ENCODE results near the gene ISCA2.
"Not testable (repeated sequence)": the region's sequence is repeated elsewhere in the genome, so short reads cannot be mapped to it uniquely, and the experiment has no call there.

ISCA2 gene

GRCh38 chr14:74524076-74524811 is 30.7 kb downstream of the ISCA2 start:
- intact Hi-C loops (cut with DNase I) = no loop called here
- peak in 3 of 10 donors; percentile 21 to 62 (median 54) for DNase-seq

GRCh38 chr14:74524812-74525135 is 31.2 kb downstream of the ISCA2 start:
- intact Hi-C loops (cut with DNase I) = no loop called here

GRCh38 chr14:74525361-74525851 is 31.8 kb downstream of the ISCA2 start:
- DNase-seq = peak in 3 of 10 donors; percentile 31 to 40 (median 34)
- intact Hi-C loops (cut with DNase I) = no loop called here

More at GRCh38 chr14:74524812-74525135, 31.2 kb downstream of the ISCA2 start:
- peak in 1 of 10 donors; percentile 43 for DNase-seq

- intact Hi-C loops (cut with DNase I) = no loop called here
- peak in 3 of 10 donors; percentile 57 to 64 (median 62) for DNase-seq
Measured at GRCh38 chr14:74526854-74527585, 33.5 kb downstream of the ISCA2 start.

GRCh38 chr14:74527736-74528280 is 34.2 kb downstream of the ISCA2 start:
- DNase-seq = peak in 2 of 10 donors; percentile 74 to 77
- intact Hi-C loops (cut with DNase I) = no loop called here

GRCh38 chr14:74528406-74528805 is 34.8 kb downstream of the ISCA2 start:
- peak in 3 of 10 donors; percentile 38 to 80 (median 67) for DNase-seq
- intact Hi-C loops (cut with DNase I) = no loop called here

GRCh38 chr14:74528886-74529285 is 35.3 kb downstream of the ISCA2 start:
- intact Hi-C loops (cut with DNase I) = no loop called here
- DNase-seq = peak in 3 of 10 donors; percentile 9 to 76 (median 66)

- intact Hi-C loops (cut with DNase I) = no loop called here
- peak in 2 of 10 donors; percentile 16 to 35 for DNase-seq
Measured at GRCh38 chr14:74531006-74531405, 37.4 kb downstream of the ISCA2 start.

- intact Hi-C loops (cut with DNase I) = no loop called here
- DNase-seq = peak in 2 of 10 donors; percentile 71 to 73
Measured at GRCh38 chr14:74531467-74531866, 37.9 kb downstream of the ISCA2 start.

GRCh38 chr14:74532246-74532645 is 38.7 kb downstream of the ISCA2 start:
- peak in 2 of 10 donors; percentile 76 to 84 for DNase-seq
- intact Hi-C loops (cut with DNase I) = no loop called here

GRCh38 chr14:74533576-74533975 is 40.0 kb downstream of the ISCA2 start:
- intact Hi-C loops (cut with DNase I) = no loop called here
- peak in 2 of 10 donors; percentile 14 to 40 for DNase-seq

GRCh38 chr14:74535756-74536325 is 42.3 kb downstream of the ISCA2 start:
- intact Hi-C loops (cut with DNase I) = no loop called here
- DNase-seq = peak in 2 of 10 donors; percentile 76

- intact Hi-C loops (cut with DNase I) = not testable (repeated sequence)
- DNase-seq = peak in 2 of 10 donors; percentile 31 to 49
Measured at GRCh38 chr14:74536336-74536735, 42.8 kb downstream of the ISCA2 start.

- intact Hi-C loops (cut with DNase I) = no loop called here
- peak in 2 of 10 donors; percentile 24 to 35 for DNase-seq
Measured at GRCh38 chr14:74538411-74539391, 45.1 kb downstream of the ISCA2 start.

- DNase-seq = peak in 1 of 10 donors; percentile 20
- intact Hi-C loops (cut with DNase I) = no loop called here
Measured at GRCh38 chr14:74539503-74539902, 45.9 kb downstream of the ISCA2 start.

- DNase-seq = no peak
- intact Hi-C loops (cut with DNase I) = no loop called here
Measured at GRCh38 chr14:74541225-74541624, 47.7 kb downstream of the ISCA2 start.

GRCh38 chr14:74542056-74542685 is 48.6 kb downstream of the ISCA2 start:
- peak in 2 of 10 donors; percentile 62 to 67 for DNase-seq
- intact Hi-C loops (cut with DNase I) = no loop called here

- DNase-seq = peak in 1 of 10 donors; percentile 21
- intact Hi-C loops (cut with DNase I) = no loop called here
Measured at GRCh38 chr14:74543771-74544438, 50.3 kb downstream of the ISCA2 start.

All from posterior cingulate gyrus (tissue), 11 donors.